ENCODE measurements around the gene WDR41. TPM values are rescaled to one million over a fixed set of nuclear protein-coding genes. Genes with fewer than 3 reads are reported as not detected.

The WDR41 gene
- total RNA-seq, 1 experiment from 2014 or later = 43.6 TPM

DNA sequence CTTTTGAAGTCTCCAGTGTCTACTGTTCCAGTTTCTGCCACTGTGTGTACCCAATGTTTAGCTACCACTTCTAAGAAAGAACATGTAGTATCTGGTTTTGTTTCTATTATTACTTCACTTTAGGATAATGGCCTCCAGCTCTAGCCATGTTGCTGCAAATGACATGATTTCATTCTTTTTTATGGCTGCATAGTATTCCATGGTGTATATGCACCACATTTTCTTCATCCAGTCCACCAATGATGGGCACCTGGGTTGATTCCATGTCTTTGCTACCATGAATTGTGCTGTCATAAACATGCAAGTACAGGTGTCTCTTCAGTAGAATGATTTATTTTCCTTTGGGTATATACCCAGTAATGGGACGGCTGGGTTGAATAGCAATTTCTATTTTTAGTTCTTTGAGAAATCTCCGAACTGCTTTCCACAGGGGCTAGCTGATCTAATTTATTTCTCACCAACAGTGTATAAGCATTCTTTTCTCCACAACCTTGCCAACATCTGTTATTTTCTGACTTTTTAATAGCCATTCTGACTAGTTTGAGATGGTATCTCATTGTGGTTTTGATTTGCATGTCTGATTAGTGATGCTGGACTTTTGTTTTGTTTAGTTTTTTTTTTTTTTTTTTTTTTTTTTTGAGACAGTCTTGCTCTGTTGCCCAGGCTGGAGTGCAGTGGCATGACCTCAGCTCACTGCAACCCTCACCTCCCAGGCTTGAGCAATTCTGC lies 68.9 kb downstream of the WDR41 start:
- Histone ChIP-seq H3K4me2 (ENCODE audit: insufficient read depth, insufficient read length, low read length) (no peak overlapping the region), H3K9ac (ENCODE audit: extremely low read depth, insufficient read length, low read length) (no peak overlapping the region), H3T11ph (ENCODE audit: low read length) (no peak overlapping the region), H2AK5ac (ENCODE audit: insufficient read length, low read length) (no peak overlapping the region), H2AFZ (ENCODE audit: low read length) (no peak overlapping the region), H4K91ac (ENCODE audit: insufficient read length, low read depth, low read length) (no peak overlapping the region), H3K4ac (ENCODE audit: low read depth, low read length) (no peak overlapping the region), H4K20me1 (ENCODE audit: control insufficient read depth, insufficient read depth, insufficient read length) (no peaks in the 10 kb centered on the region), H3K4me1 (ENCODE audit: insufficient read depth, low read length) (no peaks in the 10 kb centered on the region), H4K8ac (replicated peaks; ENCODE audit: insufficient read length, low read depth, low read length) (no peak overlapping the region), H3K79me1 (ENCODE audit: insufficient read depth, low read depth, low read length, poor library complexity, severe bottlenecking) (no peaks in the 10 kb centered on the region), H3K79me2 (ENCODE audit: insufficient read depth, low read length) (no peaks in the 10 kb centered on the region), H3K23ac (ENCODE audit: insufficient read length, low read depth, low read length) (no peak overlapping the region), H2BK15ac (ENCODE audit: low read depth, low read length) (no peak overlapping the region), H3K14ac (ENCODE audit: insufficient read depth, low read length) (no peak overlapping the region), H2BK5ac (ENCODE audit: insufficient read length, low read length) (no peak overlapping the region), H3K9me3 (ENCODE audit: control insufficient read depth, low read depth, low read length) (no peaks in the 10 kb centered on the region), H2BK20ac (ENCODE audit: low read depth, low read length, poor library complexity, severe bottlenecking) (no peak overlapping the region), H3K18ac (ENCODE audit: insufficient read length, low read depth, low read length) (no peak overlapping the region), H3K27me3 (ENCODE audit: insufficient read depth, low read length) (no peaks in the 10 kb centered on the region), H3K56ac (ENCODE audit: insufficient read length, low read depth, low read length) (no peak overlapping the region), H4K5ac (ENCODE audit: insufficient read length, low read depth, low read length) (no peak overlapping the region), H2BK12ac (ENCODE audit: insufficient read length, low read depth, low read length) (no peak overlapping the region), H3K27ac (ENCODE audit: insufficient read length, low read depth, low read length) (no peak overlapping the region), H3K23me2 (ENCODE audit: insufficient read length, low read depth, low read length, poor library complexity, severe bottlenecking) (no peaks in the 10 kb centered on the region), H2BK120ac (ENCODE audit: low read depth, low read length, poor library complexity, severe bottlenecking) (no peak overlapping the region)
- Mint-ChIP-seq H3K4me1 (peaks cover 0 to 4% of the 10 kb centered on the region in 2 experiments; a peak in 1 of 4 replicates), H3K4me3 (no peak overlapping the region), H3K36me3 (ENCODE audit: insufficient read depth in 1 of 3, low read depth in 3 of 3) (no peaks in the 10 kb centered on the region), H3K9me3 (no peaks in the 10 kb centered on the region; a peak in 1 of 5 replicates), H3K27ac (no peak overlapping the region), H3K27me3 (ENCODE audit: low read depth) (no peaks in the 10 kb centered on the region)
- TF ChIP-seq, protein P1, sequence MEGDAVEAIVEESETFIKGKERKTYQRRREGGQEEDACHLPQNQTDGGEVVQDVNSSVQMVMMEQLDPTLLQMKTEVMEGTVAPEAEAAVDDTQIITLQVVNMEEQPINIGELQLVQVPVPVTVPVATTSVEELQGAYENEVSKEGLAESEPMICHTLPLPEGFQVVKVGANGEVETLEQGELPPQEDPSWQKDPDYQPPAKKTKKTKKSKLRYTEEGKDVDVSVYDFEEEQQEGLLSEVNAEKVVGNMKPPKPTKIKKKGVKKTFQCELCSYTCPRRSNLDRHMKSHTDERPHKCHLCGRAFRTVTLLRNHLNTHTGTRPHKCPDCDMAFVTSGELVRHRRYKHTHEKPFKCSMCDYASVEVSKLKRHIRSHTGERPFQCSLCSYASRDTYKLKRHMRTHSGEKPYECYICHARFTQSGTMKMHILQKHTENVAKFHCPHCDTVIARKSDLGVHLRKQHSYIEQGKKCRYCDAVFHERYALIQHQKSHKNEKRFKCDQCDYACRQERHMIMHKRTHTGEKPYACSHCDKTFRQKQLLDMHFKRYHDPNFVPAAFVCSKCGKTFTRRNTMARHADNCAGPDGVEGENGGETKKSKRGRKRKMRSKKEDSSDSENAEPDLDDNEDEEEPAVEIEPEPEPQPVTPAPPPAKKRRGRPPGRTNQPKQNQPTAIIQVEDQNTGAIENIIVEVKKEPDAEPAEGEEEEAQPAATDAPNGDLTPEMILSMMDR (conservative IDR thresholded peaks at IDR 0.05) = no peak
- no peak for DNase-seq
- no CpG with 5 or more reads among the region's 2 CpGs for WGBS (ENCODE audit: extremely low coverage, insufficient read length, low lambda C conversion rate)
